Measurements from ENCODE around the gene APOL2.
"Not testable (repeated sequence)": the region's sequence is repeated elsewhere in the genome, so short reads cannot be mapped to it uniquely, and the experiment has no call there.

The APOL2 gene

GRCh38 chr22:36261675-36262074 is 22.3 kb upstream of the APOL2 start:
- DNase-seq: not testable (repeated sequence)

GRCh38 chr22:36259615-36260300 is 20.4 kb upstream of the APOL2 start:
- no peak for DNase-seq

- DNase-seq: no peak
These were observed 19.6 kb upstream of the APOL2 start for GRCh38 chr22:36258701-36259614.

GRCh38 chr22:36257948-36258670 is 18.8 kb upstream of the APOL2 start:
- DNase-seq: no peak

- no peak for DNase-seq
These were observed 18.0 kb upstream of the APOL2 start for GRCh38 chr22:36257308-36257707.

- DNase-seq: no peak
These were observed 17.2 kb upstream of the APOL2 start for GRCh38 chr22:36256478-36256877.

GRCh38 chr22:36255572-36255971 is 16.2 kb upstream of the APOL2 start:
- DNase-seq: not testable (repeated sequence)

- peak; percentile 59 for DNase-seq
These were observed 14.5 kb upstream of the APOL2 start for GRCh38 chr22:36253523-36254490.

- peak; percentile 53 for DNase-seq
These were observed 13.6 kb upstream of the APOL2 start, which contains the start of gene APOL1 for GRCh38 chr22:36252754-36253522. TSS of gene APOL1 (plus strand) at chr22:36253133. CDS start at chr22:36254956, 1,823 bp downstream.

GRCh38 chr22:36251979-36252608 is 12.8 kb upstream of the APOL2 start:
- DNase-seq: not testable (repeated sequence)

- not testable (repeated sequence) for DNase-seq
These were observed 11.1 kb upstream of the APOL2 start for GRCh38 chr22:36250292-36250960.

GRCh38 chr22:36249160-36249559 is 9.8 kb upstream of the APOL2 start:
- DNase-seq: no peak

- no peak for DNase-seq
These were observed 8.6 kb upstream of the APOL2 start for GRCh38 chr22:36247955-36248354.

- no peak for DNase-seq
These were observed 7.4 kb upstream of the APOL2 start for GRCh38 chr22:36246718-36247117.

GRCh38 chr22:36245805-36246356 is 6.6 kb upstream of the APOL2 start:
- DNase-seq: no peak

- no peak for DNase-seq
These were observed 5.4 kb upstream of the APOL2 start for GRCh38 chr22:36244522-36245391.

- no peak for DNase-seq
These were observed 4.7 kb upstream of the APOL2 start for GRCh38 chr22:36243986-36244385.

GRCh38 chr22:36239150-36239400 is 252 bp downstream of the APOL2 start:
- peak; percentile 20 for DNase-seq

Measured in stimulated activated naive CD4-positive, alpha-beta T cell treated with Interleukin-2 at 50 U/mL for 16 hours (primary cell).